GM12874 (cell line): ENCODE data around the gene ZNF365.

Source experiments
- CTCF ChIP-seq: IDR thresholded peaks from 2 replicates; pipeline ENCODE4 v1.5.1; 2011; ENCODE audit warnings: low read depth, mild to moderate bottlenecking, control low read depth, low read length, moderate library complexity; ENCODE audit not compliant: insufficient read depth

Gene ZNF365

GRCh38 chr10:62356447-62356846 is 17.7 kb upstream of the ZNF365 start:
- no peak for TF ChIP-seq CTCF

GRCh38 chr10:62373639-62373994 is 552 bp upstream of the ZNF365 start:
- no peak for TF ChIP-seq CTCF

GRCh38 chr10:62374862-62375710 is 917 bp downstream of the ZNF365 start:
- TF ChIP-seq CTCF: no peak

DNA sequence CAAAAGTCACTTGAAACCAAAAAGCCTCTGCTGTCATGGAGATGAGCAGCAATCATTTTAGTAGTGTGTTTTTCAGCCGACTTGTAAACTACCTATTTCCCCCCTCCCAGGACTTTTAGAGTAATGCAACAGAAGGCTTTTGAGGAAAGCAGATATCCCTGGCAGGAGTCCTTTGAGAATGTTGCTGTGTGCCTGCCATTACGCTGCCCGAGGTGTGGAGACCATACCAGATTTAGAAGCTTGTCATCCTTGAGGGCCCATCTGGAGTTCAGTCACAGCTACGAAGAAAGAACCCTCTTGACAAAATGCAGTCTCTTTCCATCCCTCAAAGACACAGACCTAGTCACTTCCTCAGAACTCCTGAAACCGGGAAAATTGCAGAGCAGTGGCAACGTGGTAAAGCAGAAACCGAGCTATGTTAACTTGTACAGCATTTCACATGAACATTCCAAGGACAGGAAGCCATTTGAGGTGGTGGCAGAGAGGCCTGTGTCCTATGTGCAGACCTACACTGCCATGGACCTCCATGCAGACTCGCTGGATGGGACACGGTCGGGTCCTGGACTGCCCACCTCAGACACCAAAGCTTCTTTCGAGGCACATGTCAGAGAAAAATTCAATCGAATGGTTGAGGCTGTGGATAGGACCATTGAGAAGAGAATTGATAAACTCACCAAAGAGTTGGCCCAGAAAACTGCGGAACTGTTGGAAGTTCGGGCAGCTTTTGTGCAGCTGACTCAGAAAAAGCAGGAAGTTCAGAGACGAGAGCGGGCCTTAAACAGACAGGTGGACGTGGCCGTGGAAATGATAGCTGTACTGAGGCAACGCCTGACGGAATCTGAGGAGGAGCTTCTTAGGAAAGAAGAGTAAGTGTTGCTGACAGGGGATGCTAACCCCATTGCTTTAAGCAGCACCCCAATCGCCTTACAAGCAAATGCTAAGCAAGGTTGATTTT is 2.2 kb downstream of the ZNF365 start:
- TF ChIP-seq CTCF: no peak

GRCh38 chr10:62377026-62377415 is 2.9 kb downstream of the ZNF365 start:
- TF ChIP-seq CTCF: no peak

- no peak for TF ChIP-seq CTCF
Measured at GRCh38 chr10:62377966-62378365, 3.8 kb downstream of the ZNF365 start.

DNA sequence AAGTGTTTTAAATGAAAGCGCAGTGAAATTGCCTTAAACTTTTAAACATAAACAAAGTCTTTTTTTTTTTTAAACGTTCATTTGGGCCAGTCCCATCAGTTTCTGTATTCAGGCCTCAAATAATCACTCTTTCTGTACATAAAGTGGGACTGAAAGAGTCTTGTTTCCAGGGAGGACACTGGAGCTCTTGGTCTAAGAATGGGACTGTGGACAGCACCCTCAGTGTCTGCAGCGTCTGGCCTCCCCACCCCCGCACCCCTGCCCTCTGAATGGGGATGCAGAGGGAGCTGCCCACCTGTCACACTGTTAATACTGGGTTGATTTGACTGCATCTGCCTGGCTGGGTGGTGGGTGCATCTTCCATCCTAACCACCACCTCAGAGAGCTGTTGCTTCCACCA is 5.2 kb downstream of the ZNF365 start:
- no peak for TF ChIP-seq CTCF
